Measurements from ENCODE around the gene CHRDL1.

GRCh38 chrX:110745288-110745687 lies 50.3 kb downstream of the CHRDL1 start:
- TF ChIP-seq CTCF (IDR thresholded peaks at IDR 0.05) (no peak), ZFX (IDR thresholded peaks at IDR 0.05; ENCODE audit: borderline replicate concordance) (no peak)

All from 22Rv1 (cell line).